Panc1 (cell line): ENCODE measurements around the gene PKD2. TPM values are rescaled to one million over a fixed set of nuclear protein-coding genes. Genes with fewer than 3 reads are reported as not detected.

Experiments used
- ATAC-seq: fragments of 200-7000 bp; cut with Tn5 transposase; 2 replicates; pipeline ENCODE4 v1.9.1; 2020; ENCODE audit warnings: mild to moderate bottlenecking, moderate library complexity
- BruUV-seq: library from RNA; stranded (reverse); fragments of 400-500 nt; replicated peaks from 2 replicates; lab custom pipeline; 2021; lab: Mats Ljungman, UMichigan
- CTCF ChIA-PET: fragments of 300-600 bp; sonication (Branson Sonifier 250); formaldehyde crosslinking; loops from one replicate; lab custom pipeline; 2022; ENCODE audit warnings: antibody characterized with exemption; lab: Charles Lee
- POLR2A ChIA-PET: fragments of 300-600 bp; sonication (Branson Sonifier 250); formaldehyde crosslinking; loops from one replicate; lab custom pipeline; 2022; ENCODE audit warnings: antibody characterized with exemption; lab: Charles Lee
- DNase-seq: peaks from one replicate; pipeline ENCODE4 v3.0.0-alpha.2; 2010; ENCODE audit warnings: low read depth, low spot score
- H3K27ac ChIP-seq: 2 replicates; pipeline ENCODE4 v1.5.1; 2011; ENCODE audit warnings: mild to moderate bottlenecking, low read length, inconsistent platforms
- H3K27me3 ChIP-seq: fragments of 200-500 bp; sonication (Bioruptor generic); 2 replicates; pipeline ENCODE4 v1.6.0; 2014; ENCODE audit warnings: low read length, inconsistent platforms; ENCODE audit not compliant: control insufficient read depth, insufficient read depth
- H3K36me3 ChIP-seq: fragments of 200-500 bp; sonication (Bioruptor generic); 2 replicates; pipeline ENCODE4 v1.5.1; 2014; ENCODE audit warnings: inconsistent platforms, mild to moderate bottlenecking, low read length, moderate library complexity; ENCODE audit not compliant: control insufficient read depth, insufficient read depth
- H3K4me1 ChIP-seq: 2 replicates; pipeline ENCODE4 v1.5.1; 2011; ENCODE audit warnings: inconsistent platforms, mild to moderate bottlenecking, low read length, moderate library complexity; ENCODE audit not compliant: control insufficient read depth, insufficient read depth
- H3K4me3 ChIP-seq, 2 experiments: 2 replicates each; pipeline ENCODE4 v1.5.1; 2011 to 2012; ENCODE audit warnings: low read depth in 2 of 2, low read length in 2 of 2, mild to moderate bottlenecking in 2 of 2, inconsistent platforms in 1 of 2, moderate library complexity in 1 of 2
- H3K9me3 ChIP-seq: fragments of 200-500 bp; sonication (Bioruptor generic); 2 replicates; pipeline ENCODE4 v1.5.1; 2014; ENCODE audit warnings: low read depth, mild to moderate bottlenecking, inconsistent platforms, low read length, moderate library complexity; ENCODE audit not compliant: control insufficient read depth, insufficient read depth
- CTCF ChIP-seq: fragments of 450-650 bp; IDR thresholded peaks from 2 replicates; pipeline ENCODE4 v1.5.1; 2017; ENCODE audit warnings: mild to moderate bottlenecking
- POLR2AphosphoS5 ChIP-seq: IDR thresholded peaks from 2 replicates; pipeline ENCODE4 v1.6.1; 2012; ENCODE audit warnings: mild to moderate bottlenecking, low read depth, low read length, moderate library complexity
- REST ChIP-seq, 2 experiments: IDR thresholded peaks; 2 replicates each; pipeline ENCODE4 v1.6.1; 2011 to 2012; ENCODE audit warnings: low read depth in 2 of 2, control low read depth in 1 of 2, low read length in 1 of 2, mild to moderate bottlenecking in 1 of 2, moderate library complexity in 1 of 2; ENCODE audit not compliant: insufficient read depth in 1 of 2
- SIN3A ChIP-seq: IDR thresholded peaks from 2 replicates; pipeline ENCODE4 v1.6.1; 2012; ENCODE audit warnings: low read depth, mild to moderate bottlenecking, low read length, moderate library complexity, borderline replicate concordance; ENCODE audit not compliant: insufficient read depth
- TCF7L2 ChIP-seq: IDR thresholded peaks from 2 replicates; pipeline ENCODE4 v1.6.1; 2011; ENCODE audit warnings: mild to moderate bottlenecking, low read depth, low read length, inconsistent platforms
- in situ Hi-C: cut with HindIII; loops from 2 replicates; pipeline ENCODE4 v1.10.0; 2016; ENCODE audit warnings: low sequenced_read_pairs, low pct_unique_long_range_greater_than_20kb
- intact Hi-C: fragments of 100-400 bp; cut with micrococcal nuclease; formaldehyde crosslinking; loops from one replicate; pipeline ENCODE4 v1.10.0; 2022; ENCODE audit not compliant: unreplicated experiment
- total RNA-seq: library from RNA; stranded (reverse); gene quantifications from one replicate; pipeline ENCODE4 v1.2.1, GENCODE V29; 2021; ENCODE audit not compliant: unreplicated experiment

Gene PKD2
- total RNA-seq, 1 experiment from 2014 or later = 21.7 TPM

GRCh38 chr4:88008743-88009171, 1.3 kb downstream of the PKD2 start:
- POLR2A ChIA-PET = no interaction called here
- in situ Hi-C loops = no loop called here
- Histone ChIP-seq H3K4me3 (peak overlapping the region; percentile 65 to 69), H3K27me3 (no peaks in the 10 kb centered on the region), H3K4me1 (peaks cover 7% of the 10 kb centered on the region), H3K9me3 (no peaks in the 10 kb centered on the region), H3K27ac (peak overlapping the region; percentile 71; the same call in 1 of the 2 replicates), H3K36me3 (no peaks in the 10 kb centered on the region)
- BruUV-seq = no TSS peak
- TF ChIP-seq TCF7L2 (no peak), CTCF (no peak), REST (IDR thresholded peaks at IDR 0.05; ENCODE audit: insufficient read depth in 1 of 2, low read depth in 2 of 2, low read length in 1 of 2) (no peak), SIN3A (no peak), POLR2AphosphoS5 (no peak)
- intact Hi-C loops = no loop called here
- CTCF ChIA-PET = no interaction called here
- no peak for DNase-seq
- ATAC-seq = no peak

GRCh38 chr4:88009871-88010270, 2.4 kb downstream of the PKD2 start:
- no peaks in the 10 kb centered on the region for H3K27me3 ChIP-seq
- TF ChIP-seq REST (IDR thresholded peaks at IDR 0.05; ENCODE audit: insufficient read depth in 1 of 2, low read depth in 2 of 2, low read length in 1 of 2) (no peak), TCF7L2 (no peak)
- H3K4me3 ChIP-seq = no peak overlapping the region
- BruUV-seq = no TSS peak
- H3K9me3 ChIP-seq = no peaks in the 10 kb centered on the region
- no peak overlapping the region for H3K27ac ChIP-seq
- ChIA-PET POLR2A (no interaction called here), CTCF (no interaction called here)
- DNase-seq (no peak), ATAC-seq (no peak)
- intact Hi-C loops = no loop called here
- H3K36me3 ChIP-seq = no peaks in the 10 kb centered on the region
- in situ Hi-C loops = no loop called here
- peaks cover 7% of the 10 kb centered on the region for H3K4me1 ChIP-seq
